ENCODE data around the gene STARD9. TPM values are rescaled to one million over a fixed set of nuclear protein-coding genes. Genes with fewer than 3 reads are reported as not detected.

The STARD9 gene
- 2.4 and 5.4 TPM in 2 replicates for total RNA-seq

DNA sequence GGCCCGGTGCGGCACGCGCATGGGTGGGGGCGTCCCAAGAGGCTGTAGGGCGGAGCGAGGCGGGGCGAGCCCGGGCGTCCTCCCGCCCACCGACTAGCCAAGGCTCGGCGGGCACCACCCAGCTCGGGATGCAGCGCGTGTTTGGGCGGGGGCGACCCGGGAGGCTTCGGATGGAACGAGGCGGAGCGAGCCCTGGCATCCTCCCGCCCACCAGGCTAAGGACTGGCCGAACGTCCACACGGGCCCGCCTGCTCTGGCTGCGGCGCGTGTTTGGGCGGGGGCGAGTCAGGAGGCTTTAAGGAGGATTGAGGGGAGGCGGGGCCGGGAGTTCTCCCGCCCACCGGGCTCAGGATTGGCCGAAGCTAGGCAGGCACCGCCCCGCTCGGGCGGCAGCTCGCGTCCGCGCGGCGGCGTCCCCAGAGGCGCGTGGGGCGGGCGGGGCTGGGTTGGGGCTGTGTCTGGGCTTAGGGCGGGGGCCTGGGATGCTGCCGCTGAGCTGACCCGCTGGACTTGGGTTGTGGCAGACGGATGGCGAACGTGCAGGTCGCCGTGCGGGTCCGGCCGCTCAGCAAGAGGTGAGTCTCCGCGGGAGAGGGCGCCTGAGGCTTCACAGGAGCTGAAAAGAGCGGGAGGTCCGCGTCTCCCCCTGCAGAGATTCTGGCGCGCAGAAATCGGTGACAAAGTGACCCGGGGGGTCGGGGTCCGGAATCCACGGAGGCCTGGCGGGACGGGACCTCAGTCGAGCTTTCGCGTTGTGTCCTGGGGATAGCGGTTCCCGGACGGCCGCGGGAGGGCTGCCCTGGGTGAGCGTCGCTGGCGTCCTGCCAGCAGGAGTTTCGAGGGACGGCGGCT lies at the start of gene STARD9:
TSS of gene STARD9 (plus strand) at position 419 of the 852 bp plus-strand sequence. CDS start at position 529, 110 bp downstream.
- peak; percentile 52 for DNase-seq (ENCODE audit: low read depth)
- TF ChIP-seq, protein P1, sequence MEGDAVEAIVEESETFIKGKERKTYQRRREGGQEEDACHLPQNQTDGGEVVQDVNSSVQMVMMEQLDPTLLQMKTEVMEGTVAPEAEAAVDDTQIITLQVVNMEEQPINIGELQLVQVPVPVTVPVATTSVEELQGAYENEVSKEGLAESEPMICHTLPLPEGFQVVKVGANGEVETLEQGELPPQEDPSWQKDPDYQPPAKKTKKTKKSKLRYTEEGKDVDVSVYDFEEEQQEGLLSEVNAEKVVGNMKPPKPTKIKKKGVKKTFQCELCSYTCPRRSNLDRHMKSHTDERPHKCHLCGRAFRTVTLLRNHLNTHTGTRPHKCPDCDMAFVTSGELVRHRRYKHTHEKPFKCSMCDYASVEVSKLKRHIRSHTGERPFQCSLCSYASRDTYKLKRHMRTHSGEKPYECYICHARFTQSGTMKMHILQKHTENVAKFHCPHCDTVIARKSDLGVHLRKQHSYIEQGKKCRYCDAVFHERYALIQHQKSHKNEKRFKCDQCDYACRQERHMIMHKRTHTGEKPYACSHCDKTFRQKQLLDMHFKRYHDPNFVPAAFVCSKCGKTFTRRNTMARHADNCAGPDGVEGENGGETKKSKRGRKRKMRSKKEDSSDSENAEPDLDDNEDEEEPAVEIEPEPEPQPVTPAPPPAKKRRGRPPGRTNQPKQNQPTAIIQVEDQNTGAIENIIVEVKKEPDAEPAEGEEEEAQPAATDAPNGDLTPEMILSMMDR (conservative IDR thresholded peaks at IDR 0.05; ENCODE audit: low read depth, low read length): no peak
- peak within 1 kb of the TSS; percentile 93 for H3K4me3 ChIP-seq (ENCODE audit: low read depth, low read length)

GRCh38 chr15:42528970-42529369 lies 46.4 kb upstream of the STARD9 start:
- H3K4me3 ChIP-seq (ENCODE audit: low read depth, low read length): no peak overlapping the region
- TF ChIP-seq, protein P1 (conservative IDR thresholded peaks at IDR 0.05; ENCODE audit: low read depth, low read length): no peak
- no peak for DNase-seq (ENCODE audit: low read depth)

- TF ChIP-seq, protein P1 (conservative IDR thresholded peaks at IDR 0.05; ENCODE audit: low read depth, low read length): no peak
- H3K4me3 ChIP-seq (ENCODE audit: low read depth, low read length): no peak overlapping the region
- no peak for DNase-seq (ENCODE audit: low read depth)
These were observed 42.2 kb upstream of the STARD9 start for GRCh38 chr15:42533246-42533645.

DNA sequence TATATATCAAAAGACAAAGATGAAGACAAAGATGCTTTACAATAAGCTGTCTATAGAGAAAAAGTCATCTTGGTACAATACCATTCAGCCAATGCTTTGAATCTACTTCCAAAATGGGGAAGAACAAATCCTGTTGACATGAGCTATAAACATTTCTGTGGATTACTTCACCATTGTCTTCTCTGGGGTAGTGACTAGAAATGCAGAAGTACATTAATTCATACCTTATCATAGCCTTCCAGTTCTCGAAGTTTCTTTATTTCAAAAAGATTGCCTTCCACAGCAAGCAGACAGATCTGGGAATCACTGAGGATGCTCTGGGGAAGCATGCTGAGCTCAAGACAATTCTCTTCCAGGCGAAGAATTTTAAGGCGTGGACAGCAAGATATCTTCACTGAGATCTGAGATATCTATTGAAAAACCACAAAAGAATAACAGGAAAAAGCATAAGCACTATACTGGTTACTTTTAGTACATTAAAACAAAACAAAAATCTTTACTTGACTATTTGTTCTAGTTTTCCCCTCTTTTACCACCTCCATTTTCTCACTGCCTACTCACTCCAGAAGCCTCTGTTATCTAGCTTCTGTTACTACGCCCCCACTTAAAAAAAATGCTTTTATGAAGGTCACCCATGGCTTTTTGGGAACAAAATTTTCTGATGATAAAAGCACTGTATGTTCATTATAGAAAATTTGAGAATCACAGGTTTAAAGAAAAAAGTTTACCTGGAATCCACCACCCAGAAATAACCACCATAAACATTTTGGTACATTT lies 30.4 kb upstream of the STARD9 start:
- H3K4me3 ChIP-seq (ENCODE audit: low read depth, low read length): no peak overlapping the region
- DNase-seq (ENCODE audit: low read depth): no peak
- TF ChIP-seq, protein P1 (conservative IDR thresholded peaks at IDR 0.05; ENCODE audit: low read depth, low read length): no peak

DNA sequence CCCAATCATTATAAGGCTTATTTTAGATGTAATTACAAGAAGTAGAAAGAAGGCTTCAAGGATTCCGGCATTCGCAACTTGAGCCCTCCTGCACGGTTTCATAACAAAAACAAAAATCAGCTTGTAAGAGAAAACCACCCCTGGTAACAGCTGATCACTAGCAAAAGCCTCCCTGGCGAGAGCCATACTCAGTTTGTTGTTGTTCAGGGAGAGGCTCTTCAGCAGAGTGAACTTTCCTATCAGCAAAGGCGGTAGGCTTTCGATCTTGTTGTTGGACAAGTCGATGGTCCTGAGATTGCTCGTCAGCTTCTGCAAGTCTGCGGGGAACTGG lies 27.5 kb upstream of the STARD9 start:
- TF ChIP-seq, protein P1 (conservative IDR thresholded peaks at IDR 0.05; ENCODE audit: low read depth, low read length): no peak
- H3K4me3 ChIP-seq (ENCODE audit: low read depth, low read length): peak overlapping the region; percentile 97
- no peak for DNase-seq (ENCODE audit: low read depth)

GRCh38 chr15:42548249-42549031 lies 27.0 kb upstream of the STARD9 start, which contains the start of the genes HAUS2 and LRRC57:
Gene HAUS2 (plus strand): TSS chr15:42548838. CDS start chr15:42548873, 35 bp downstream.
Gene LRRC57 (minus strand): TSS chr15:42548793. CDS start chr15:42548434, 359 bp downstream.
- peak within 1 kb of the TSS; percentile 97 for H3K4me3 ChIP-seq (ENCODE audit: low read depth, low read length)
- DNase-seq (ENCODE audit: low read depth): peak; percentile 10
- TF ChIP-seq, protein P1 (conservative IDR thresholded peaks at IDR 0.05; ENCODE audit: low read depth, low read length): no peak
